T-helper 17 cell (primary cell): Measurements from ENCODE around the gene PWWP2B. TPM values are rescaled to one million over a fixed set of nuclear protein-coding genes. Genes with fewer than 3 reads are reported as not detected.

Experiments
- ATAC-seq: fragments of 150-1000 bp; cut with Tn5 transposase; 2 replicates; pipeline ENCODE4 v1.10.0; 2021; ENCODE audit warnings: mild to moderate bottlenecking, moderate library complexity
- DNase-seq, 3 donors: peaks; one replicate each; pipeline versions ENCODE4 v3.0.0 to v3.0.0-alpha.2; 2020 to 2021
- H3K9me3 ChIP-seq: one replicate; pipeline ENCODE4 v1.7.0; 2013; ENCODE audit warnings: low read length, mild to moderate bottlenecking; ENCODE audit not compliant: control insufficient read depth, poor library complexity, severe bottlenecking
- H3K27ac Mint-ChIP-seq: one replicate; pipeline ENCODE4 v1.8.0; 2022; ENCODE audit warnings: mild to moderate bottlenecking, moderate library complexity, mixed read lengths
- H3K27me3 Mint-ChIP-seq: one replicate; pipeline ENCODE4 v1.8.0; 2022; ENCODE audit warnings: mixed read lengths
- H3K36me3 Mint-ChIP-seq: one replicate; pipeline ENCODE4 v1.8.0; 2022; ENCODE audit warnings: low read depth, mixed read lengths
- H3K4me1 Mint-ChIP-seq: one replicate; pipeline ENCODE4 v1.8.0; 2022; ENCODE audit warnings: mild to moderate bottlenecking, mixed read lengths
- H3K4me3 Mint-ChIP-seq: one replicate; pipeline ENCODE4 v1.8.0; 2022; ENCODE audit warnings: mild to moderate bottlenecking, moderate library complexity, mixed read lengths
- total RNA-seq, 4 donors: library from RNA in 2 of 4; stranded (reverse) in 2 of 4; gene quantifications; one replicate each; pipeline ENCODE4 v1.2.3 and lab custom pipeline; 2022 to 2026

The PWWP2B gene
- total RNA-seq, 2 donors from 2014 or later, result 15.7 to 16.7 TPM

GRCh38 chr10:132356621-132357195, 40.3 kb upstream of the PWWP2B start:
- no peaks in the 10 kb centered on the region for H3K9me3 ChIP-seq
- H3K27ac Mint-ChIP-seq, result no peak overlapping the region
- no peaks in the 10 kb centered on the region for H3K27me3 Mint-ChIP-seq
- H3K36me3 Mint-ChIP-seq, result no peaks in the 10 kb centered on the region
- H3K4me3 Mint-ChIP-seq, result no peak overlapping the region
- DNase-seq (no peak), ATAC-seq (no peak)
- peaks cover 6% of the 10 kb centered on the region for H3K4me1 Mint-ChIP-seq

- ATAC-seq (no peak), DNase-seq (no peak)
- Mint-ChIP-seq H3K27ac (no peak overlapping the region), H3K4me1 (peaks cover 9% of the 10 kb centered on the region), H3K4me3 (no peak overlapping the region), H3K36me3 (no peaks in the 10 kb centered on the region), H3K27me3 (no peaks in the 10 kb centered on the region)
- H3K9me3 ChIP-seq, result no peaks in the 10 kb centered on the region
Measured at GRCh38 chr10:132357286-132358058, 39.5 kb upstream of the PWWP2B start.

GRCh38 chr10:132359305-132360040, 37.5 kb upstream of the PWWP2B start:
- peaks cover 3% of the 10 kb centered on the region for H3K4me1 Mint-ChIP-seq
- no peak overlapping the region for H3K4me3 Mint-ChIP-seq
- DNase-seq (no peak), ATAC-seq (no peak)
- no peak overlapping the region for H3K27ac Mint-ChIP-seq
- no peaks in the 10 kb centered on the region for H3K9me3 ChIP-seq
- no peaks in the 10 kb centered on the region for H3K36me3 Mint-ChIP-seq
- H3K27me3 Mint-ChIP-seq, result no peaks in the 10 kb centered on the region

- Mint-ChIP-seq H3K36me3 (peaks cover 2% of the 10 kb centered on the region), H3K4me3 (no peak overlapping the region), H3K4me1 (peaks cover 3% of the 10 kb centered on the region), H3K27ac (no peak overlapping the region), H3K27me3 (no peaks in the 10 kb centered on the region)
- ATAC-seq, result no peak
- DNase-seq, result no peak
- H3K9me3 ChIP-seq, result no peaks in the 10 kb centered on the region
Measured at GRCh38 chr10:132360766-132361447, 36.1 kb upstream of the PWWP2B start.

- peaks cover 3% of the 10 kb centered on the region for H3K4me1 Mint-ChIP-seq
- H3K9me3 ChIP-seq, result no peaks in the 10 kb centered on the region
- no peak overlapping the region for H3K27ac Mint-ChIP-seq
- DNase-seq, result no peak
- ATAC-seq, result no peak
- H3K27me3 Mint-ChIP-seq, result no peaks in the 10 kb centered on the region
- peaks cover 2% of the 10 kb centered on the region for H3K36me3 Mint-ChIP-seq
- no peak overlapping the region for H3K4me3 Mint-ChIP-seq
Measured at GRCh38 chr10:132361581-132362101, 35.4 kb upstream of the PWWP2B start.

- no peaks in the 10 kb centered on the region for H3K9me3 ChIP-seq
Measured at GRCh38 chr10:132362151-132362611, 34.8 kb upstream of the PWWP2B start.

GRCh38 chr10:132363376-132363775, 33.6 kb upstream of the PWWP2B start:
- H3K27ac Mint-ChIP-seq, result no peak overlapping the region
- no peak overlapping the region for H3K4me3 Mint-ChIP-seq

More at GRCh38 chr10:132362151-132362611, 34.8 kb upstream of the PWWP2B start:
- Mint-ChIP-seq H3K27ac (no peak overlapping the region), H3K4me1 (peaks cover 3% of the 10 kb centered on the region), H3K36me3 (peaks cover 3% of the 10 kb centered on the region), H3K4me3 (no peak overlapping the region), H3K27me3 (no peaks in the 10 kb centered on the region)
- ATAC-seq, result no peak
- DNase-seq, result no peak

GRCh38 chr10:132363921-132364593, 32.9 kb upstream of the PWWP2B start:
- H3K4me3 Mint-ChIP-seq, result no peak overlapping the region
- no peak for DNase-seq
- H3K9me3 ChIP-seq, result no peaks in the 10 kb centered on the region
- ATAC-seq, result peak; percentile 28
- peaks cover 7% of the 10 kb centered on the region for H3K36me3 Mint-ChIP-seq
- no peak overlapping the region for H3K27ac Mint-ChIP-seq
- H3K4me1 Mint-ChIP-seq, result peaks cover 3% of the 10 kb centered on the region
- H3K27me3 Mint-ChIP-seq, result no peaks in the 10 kb centered on the region

More at GRCh38 chr10:132363376-132363775, 33.6 kb upstream of the PWWP2B start:
- no peaks in the 10 kb centered on the region for H3K9me3 ChIP-seq
- Mint-ChIP-seq H3K36me3 (peaks cover 5% of the 10 kb centered on the region), H3K27me3 (no peaks in the 10 kb centered on the region), H3K4me1 (peaks cover 3% of the 10 kb centered on the region)
- ATAC-seq (no peak), DNase-seq (no peak)

- DNase-seq (no peak), ATAC-seq (no peak)
- Mint-ChIP-seq H3K4me3 (no peak overlapping the region), H3K36me3 (peaks cover 7% of the 10 kb centered on the region), H3K4me1 (peaks cover 3% of the 10 kb centered on the region), H3K27ac (no peak overlapping the region), H3K27me3 (no peaks in the 10 kb centered on the region)
- H3K9me3 ChIP-seq, result no peaks in the 10 kb centered on the region
Measured at GRCh38 chr10:132364594-132364970, 32.4 kb upstream of the PWWP2B start.

- H3K4me1 Mint-ChIP-seq, result peaks cover 3% of the 10 kb centered on the region
- peaks cover 7% of the 10 kb centered on the region for H3K36me3 Mint-ChIP-seq
- H3K27me3 Mint-ChIP-seq, result no peaks in the 10 kb centered on the region
- ATAC-seq (no peak), DNase-seq (no peak)
- H3K4me3 Mint-ChIP-seq, result no peak overlapping the region
- H3K9me3 ChIP-seq, result no peaks in the 10 kb centered on the region
- H3K27ac Mint-ChIP-seq, result no peak overlapping the region
Measured at GRCh38 chr10:132365102-132365501, 31.9 kb upstream of the PWWP2B start.

- H3K27me3 Mint-ChIP-seq, result no peaks in the 10 kb centered on the region
- DNase-seq (no peak), ATAC-seq (no peak)
- H3K27ac Mint-ChIP-seq, result no peak overlapping the region
- H3K9me3 ChIP-seq, result no peaks in the 10 kb centered on the region
- peaks cover 7% of the 10 kb centered on the region for H3K36me3 Mint-ChIP-seq
- peaks cover 5% of the 10 kb centered on the region for H3K4me1 Mint-ChIP-seq
- no peak overlapping the region for H3K4me3 Mint-ChIP-seq
Measured at GRCh38 chr10:132366006-132366405, 31.0 kb upstream of the PWWP2B start.

- no peak overlapping the region for H3K27ac Mint-ChIP-seq
- DNase-seq (no peak), ATAC-seq (no peak)
- no peak overlapping the region for H3K4me3 Mint-ChIP-seq
- no peaks in the 10 kb centered on the region for H3K9me3 ChIP-seq
- H3K36me3 Mint-ChIP-seq, result peaks cover 7% of the 10 kb centered on the region
- H3K4me1 Mint-ChIP-seq, result peaks cover 5% of the 10 kb centered on the region
- no peaks in the 10 kb centered on the region for H3K27me3 Mint-ChIP-seq
Measured at GRCh38 chr10:132366499-132366898, 30.5 kb upstream of the PWWP2B start.
